Fibroblast of peridontal ligament (primary cell): ENCODE results near the gene ATG2A.
"Not testable (repeated sequence)": the region's sequence is repeated elsewhere in the genome, so short reads cannot be mapped to it uniquely, and the experiment has no call there.

ENCODE experiments used
- DNase-seq: peaks from one replicate; pipeline ENCODE4 v3.0.0-alpha.2; 2010; ENCODE audit errors: extremely low read depth

Gene ATG2A

GRCh38 chr11:64854534-64855502 lies 62.2 kb downstream of the ATG2A start:
- peak; percentile 88 for DNase-seq

DNA sequence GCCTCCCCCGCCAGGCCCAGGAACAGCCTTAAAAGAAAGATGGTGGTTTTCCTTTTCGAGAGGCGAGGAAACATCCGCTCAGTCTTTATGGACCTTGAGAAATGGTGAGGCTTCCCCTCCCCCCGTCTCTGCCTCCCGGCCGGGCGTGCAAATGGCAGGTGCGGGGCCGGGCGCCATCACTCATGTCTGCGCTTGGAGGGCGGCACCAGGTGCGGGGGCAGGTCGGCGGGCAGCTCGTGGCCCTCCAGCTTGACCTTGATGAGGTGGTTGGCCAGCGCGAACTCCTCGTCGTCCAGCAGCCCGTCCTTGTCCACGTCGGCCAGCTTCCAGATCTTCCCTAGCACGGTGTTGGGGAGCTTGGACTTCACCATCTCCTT lies 62.9 kb downstream of the ATG2A start:
- no peak for DNase-seq

DNA sequence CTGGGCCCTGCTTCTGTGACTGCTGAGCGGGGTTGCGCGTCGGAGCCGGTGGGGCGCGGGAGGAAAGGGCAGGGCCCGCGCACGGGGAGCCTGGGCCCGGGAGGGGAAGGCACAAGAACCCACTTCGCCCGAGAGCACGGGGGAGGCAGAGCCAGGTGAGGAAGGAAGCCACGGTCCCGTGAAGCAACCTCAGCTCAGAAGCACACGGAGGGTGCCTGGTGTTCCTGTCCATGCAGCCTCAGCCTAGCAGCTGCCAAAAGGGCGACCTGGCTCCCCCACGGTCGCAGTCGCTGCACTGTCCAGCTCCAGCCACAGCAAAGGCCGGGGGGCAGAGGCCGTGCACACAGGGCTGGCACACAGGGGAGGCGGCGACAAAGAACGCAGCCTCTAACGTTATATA lies 63.3 kb downstream of the ATG2A start:
- no peak for DNase-seq

DNA sequence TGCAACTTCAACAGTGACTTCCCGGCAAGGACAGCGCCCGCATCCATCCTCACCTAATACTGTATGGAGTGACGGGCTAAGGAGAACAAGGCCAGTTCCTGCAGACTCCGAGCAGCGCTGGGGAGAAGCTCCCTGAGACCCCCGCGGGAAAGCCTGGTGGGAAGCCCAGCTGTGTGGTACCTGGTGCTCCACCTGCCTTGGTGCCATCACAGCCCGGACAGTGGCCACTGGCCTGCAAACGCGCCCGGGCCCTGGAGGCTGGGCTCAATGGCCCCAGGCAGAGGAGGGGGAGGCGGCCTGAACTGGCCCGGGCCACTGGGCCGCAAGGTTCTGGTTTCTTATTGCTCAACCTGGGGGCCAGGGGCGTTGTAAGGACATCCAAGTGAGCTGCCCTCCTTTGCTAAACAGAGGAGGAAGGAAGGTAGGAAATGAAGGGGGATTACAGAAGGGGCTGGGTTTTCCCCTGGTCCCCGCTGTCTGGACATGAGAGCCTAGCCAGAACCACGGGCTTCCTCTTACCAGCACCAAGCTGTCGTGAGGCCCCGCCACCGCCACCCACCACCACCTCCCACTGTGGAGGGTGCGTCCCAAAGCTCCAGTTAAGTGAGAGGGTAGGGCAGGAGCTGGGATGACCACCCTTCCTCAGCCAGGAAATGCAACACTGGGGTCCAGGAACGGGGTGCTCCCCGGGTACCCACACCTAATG lies 64.1 kb downstream of the ATG2A start:
- DNase-seq = no peak

DNA sequence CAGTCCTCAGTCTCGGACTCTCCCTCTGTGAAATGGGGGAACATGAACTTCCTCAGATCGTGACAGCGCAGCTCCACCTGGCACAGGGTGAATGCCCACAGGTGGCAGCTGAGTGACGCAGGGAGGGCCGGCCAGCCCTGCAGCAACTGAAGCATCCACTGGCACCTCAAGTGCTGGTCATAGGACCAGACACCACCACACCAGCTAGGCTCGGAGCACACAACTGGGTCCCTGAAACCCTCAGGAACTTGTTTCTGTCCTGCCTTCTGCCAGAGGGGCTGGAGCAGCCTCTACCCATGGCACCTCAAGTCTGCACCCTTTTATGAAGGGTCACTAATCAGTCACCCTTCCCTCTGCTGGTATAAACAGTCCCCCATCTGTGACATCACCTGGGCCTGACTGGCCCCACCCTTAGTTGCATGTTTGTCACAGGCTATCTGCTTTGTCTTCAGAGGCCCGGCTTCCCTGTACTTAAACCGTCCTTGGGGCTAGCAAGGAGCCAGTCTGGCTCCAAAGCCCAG lies 65.1 kb downstream of the ATG2A start:
- no peak for DNase-seq

DNA sequence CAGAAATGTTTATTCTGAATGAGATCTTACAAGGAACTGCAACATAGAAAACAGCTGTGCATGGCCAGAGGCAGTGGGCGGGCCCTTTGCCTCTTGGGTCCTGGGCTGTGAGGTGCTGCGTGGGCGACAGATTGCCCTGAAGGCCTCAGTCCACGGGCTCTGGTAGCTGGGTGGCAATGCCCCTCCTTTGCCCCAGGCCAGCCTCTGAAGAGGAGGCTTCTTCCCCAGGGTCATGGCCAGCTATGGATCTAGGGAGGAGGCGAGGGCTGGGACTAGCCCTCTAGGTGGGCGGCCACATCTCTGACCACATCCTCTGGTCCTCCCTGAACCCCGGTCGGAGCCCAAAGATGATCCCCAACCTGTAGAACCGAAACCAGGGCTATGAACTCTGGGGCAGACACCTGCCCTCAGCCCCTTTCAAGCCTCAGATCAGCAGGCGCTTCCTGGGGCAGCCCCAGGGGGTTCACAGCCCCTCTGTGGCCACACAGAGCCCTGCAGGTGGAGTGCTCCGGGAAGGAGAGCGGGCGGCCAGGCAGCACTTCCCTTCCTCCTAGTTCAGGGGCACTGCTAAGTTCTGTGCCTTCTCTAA lies 65.9 kb downstream of the ATG2A start:
- DNase-seq = peak; percentile 36

DNA sequence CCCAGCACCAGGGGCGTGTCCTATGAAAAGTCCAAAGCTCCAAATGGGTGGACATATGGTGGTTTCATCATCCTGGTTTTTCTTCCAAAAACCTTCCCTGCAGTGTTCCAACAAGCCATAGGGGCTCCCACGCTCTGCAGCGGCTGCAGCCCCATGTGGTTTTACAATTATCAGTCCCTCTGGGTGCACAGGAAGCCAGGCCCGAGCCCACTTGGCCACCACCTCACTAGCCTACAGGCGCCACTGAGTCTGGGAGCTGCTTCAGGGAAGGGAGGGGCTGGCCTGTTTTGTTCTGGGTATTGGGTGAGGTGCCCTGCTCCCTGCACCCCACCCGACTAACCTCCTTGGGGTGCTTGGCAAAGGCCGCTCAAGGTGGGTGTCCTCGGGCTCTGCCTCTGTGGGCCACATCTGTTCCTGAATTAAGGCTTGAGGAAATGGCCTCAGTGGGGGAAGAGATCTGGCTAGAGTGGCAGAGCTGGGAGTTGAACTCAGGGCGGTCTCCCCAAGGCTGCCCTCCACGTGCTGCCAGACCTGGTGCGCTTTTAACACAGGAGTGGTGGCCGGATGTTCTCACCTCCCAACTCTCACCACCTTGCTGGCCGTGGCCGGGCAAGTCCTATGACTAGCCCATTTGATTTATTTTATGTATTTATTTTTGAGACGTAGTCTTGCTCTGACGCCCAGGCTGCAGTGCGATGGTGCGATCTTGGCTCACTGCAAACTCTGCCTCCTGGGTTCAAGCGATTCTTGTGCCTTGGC lies 67.2 kb downstream of the ATG2A start:
- peak; percentile 43 for DNase-seq

- no peak for DNase-seq
These were observed 68.0 kb downstream of the ATG2A start for GRCh38 chr11:64848826-64849597.

DNA sequence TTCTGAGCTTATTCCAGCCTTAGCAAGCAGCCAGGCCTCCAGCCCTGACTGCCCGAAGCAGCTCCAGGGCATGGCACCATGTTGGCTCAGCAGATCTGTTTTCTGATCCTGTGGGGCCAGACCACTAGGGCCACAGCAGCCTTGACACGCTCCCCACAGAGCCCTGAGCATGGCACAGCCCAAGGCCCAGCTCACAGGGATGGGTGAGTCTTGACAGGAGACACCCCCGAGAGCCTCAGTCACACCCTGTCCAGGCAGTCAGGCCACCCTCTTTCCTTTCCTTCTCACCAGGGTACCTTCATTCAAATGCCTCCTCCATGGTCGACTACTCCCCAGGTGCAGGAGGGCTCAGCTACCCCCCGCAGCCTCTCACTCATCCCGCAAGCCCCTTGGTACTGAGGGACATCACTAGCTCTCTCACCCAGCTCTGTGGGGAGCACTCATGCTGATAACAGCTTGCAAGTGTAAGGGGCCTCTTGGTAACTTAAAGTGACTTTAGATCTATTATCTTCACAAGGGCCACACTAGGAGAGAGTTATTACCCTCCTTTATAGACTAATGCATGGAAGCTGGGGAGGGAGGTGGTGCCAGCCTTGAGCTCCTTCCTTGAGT lies 68.7 kb downstream of the ATG2A start:
- no peak for DNase-seq

- DNase-seq = peak; percentile 86
These were observed 69.9 kb downstream of the ATG2A start for GRCh38 chr11:64846998-64847666.

DNA sequence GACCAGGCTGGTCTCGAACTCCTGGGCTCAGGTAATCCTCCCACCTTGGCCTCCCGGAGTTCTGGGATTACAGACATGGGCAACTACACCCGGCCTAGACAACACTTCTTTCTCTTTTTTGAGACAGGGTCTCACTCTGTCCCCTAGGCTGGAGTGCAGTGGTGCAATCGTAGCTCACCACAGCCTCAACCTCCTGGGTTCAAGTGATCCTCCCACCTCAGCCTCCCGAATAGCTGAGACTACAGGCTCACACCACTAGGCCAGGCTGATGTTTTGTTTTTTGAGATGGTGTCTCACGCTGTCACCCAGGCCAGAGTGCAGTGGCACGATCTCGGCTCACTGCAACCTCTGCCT lies 71.3 kb downstream of the ATG2A start:
- DNase-seq = not testable (repeated sequence)

DNA sequence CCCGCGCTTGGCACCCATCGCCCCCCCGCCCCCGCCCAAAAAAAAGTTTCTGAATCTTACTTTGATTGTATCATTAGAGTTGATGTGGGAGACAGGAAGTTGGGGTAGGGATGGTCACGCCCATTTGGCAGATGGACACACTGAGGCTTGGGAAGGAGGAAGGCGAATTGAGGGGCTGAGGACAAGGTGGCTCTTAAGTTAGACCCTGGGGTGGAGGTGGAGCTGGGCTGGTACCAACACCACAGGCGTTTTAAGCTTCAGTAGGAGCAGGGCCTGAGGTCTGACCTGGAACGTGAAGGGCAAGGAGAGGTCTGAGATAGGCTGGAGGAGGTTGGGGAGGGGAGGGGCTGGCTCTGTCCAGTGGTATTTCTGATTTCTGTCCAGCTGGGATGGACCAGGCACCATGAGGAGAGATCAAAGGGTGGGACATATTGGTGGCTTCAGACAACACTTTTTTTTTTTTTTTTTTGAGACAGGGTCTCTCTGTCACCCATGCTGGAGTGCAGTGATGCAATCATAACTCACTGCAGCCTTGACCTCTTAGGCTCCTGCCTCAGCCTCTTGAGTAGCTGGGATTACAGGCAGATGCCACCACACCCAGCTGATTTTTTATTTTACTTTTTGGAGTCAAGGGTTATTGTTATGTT lies 71.8 kb downstream of the ATG2A start:
- DNase-seq = no peak
